HG02943 (cell line): ENCODE measurements around the gene ARHGEF17.

Experiments used
- ATAC-seq: cut with Tn5 transposase; IDR thresholded peaks from one replicate; pipeline ENCODE4 v1.9.1; 2021; ENCODE audit warnings: mild to moderate bottlenecking, low read depth, moderate library complexity; ENCODE audit not compliant: unreplicated experiment

The ARHGEF17 gene

GRCh38 chr11:73403541-73403940 is 95.5 kb downstream of the ARHGEF17 start:
- no peak for ATAC-seq

GRCh38 chr11:73404048-73404447 is 96.0 kb downstream of the ARHGEF17 start:
- no peak for ATAC-seq

DNA sequence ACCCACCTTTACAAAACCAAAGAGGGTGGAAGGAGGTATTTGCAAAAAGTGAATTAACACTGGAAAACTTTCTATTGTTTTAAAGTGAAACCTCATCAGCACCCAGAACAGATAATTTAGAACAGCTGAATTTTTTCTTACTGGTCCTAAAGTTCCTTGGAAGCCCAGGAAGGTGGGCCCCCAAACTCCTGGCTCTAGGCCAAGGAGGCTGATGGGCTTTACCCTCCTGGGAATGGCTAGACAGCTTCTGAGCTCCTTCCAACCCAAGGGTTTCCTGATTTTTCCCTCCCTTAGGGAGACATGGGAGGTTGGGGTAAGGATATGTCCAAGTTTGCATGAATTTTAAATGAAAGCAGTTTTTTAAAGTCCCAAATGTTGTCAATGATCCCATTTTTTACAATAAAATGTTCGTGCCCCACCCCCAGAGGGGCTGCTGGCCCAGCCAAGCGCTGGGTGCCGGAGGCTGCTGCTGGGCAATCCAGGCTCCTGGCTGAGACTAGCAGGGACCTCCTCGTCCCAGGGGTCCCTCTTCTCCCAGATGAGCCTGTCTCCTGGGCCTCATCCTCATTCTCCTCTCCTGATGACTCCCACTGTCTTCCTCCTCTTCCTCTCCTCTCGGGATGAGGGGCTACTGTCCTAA is 96.5 kb downstream of the ARHGEF17 start:
- no peak for ATAC-seq

GRCh38 chr11:73405146-73405510 is 97.1 kb downstream of the ARHGEF17 start:
- no peak for ATAC-seq

- no peak for ATAC-seq
Measured at GRCh38 chr11:73406131-73406530, 98.1 kb downstream of the ARHGEF17 start.

- ATAC-seq = no peak
Measured at GRCh38 chr11:73406619-73407018, 98.5 kb downstream of the ARHGEF17 start.

DNA sequence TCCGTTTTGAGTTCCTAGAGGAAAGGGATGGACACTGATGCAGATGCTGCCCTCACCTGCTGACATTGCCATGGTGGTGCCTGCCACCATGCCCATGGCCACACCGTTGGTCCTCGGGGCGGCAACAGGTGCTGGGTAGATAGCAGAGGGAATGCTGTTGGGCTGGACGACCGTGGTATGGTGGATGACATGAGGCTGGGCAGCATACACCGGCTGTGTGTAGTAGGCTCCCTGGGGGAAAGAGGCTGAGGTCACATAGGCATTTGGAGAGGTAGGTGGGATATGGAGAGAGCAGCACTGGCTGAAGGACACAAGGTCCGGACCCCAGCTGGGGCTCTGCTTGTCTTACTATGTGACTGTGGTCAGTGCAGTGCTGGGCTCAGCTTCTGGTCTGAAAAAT is 101.4 kb downstream of the ARHGEF17 start:
- ATAC-seq = no peak

DNA sequence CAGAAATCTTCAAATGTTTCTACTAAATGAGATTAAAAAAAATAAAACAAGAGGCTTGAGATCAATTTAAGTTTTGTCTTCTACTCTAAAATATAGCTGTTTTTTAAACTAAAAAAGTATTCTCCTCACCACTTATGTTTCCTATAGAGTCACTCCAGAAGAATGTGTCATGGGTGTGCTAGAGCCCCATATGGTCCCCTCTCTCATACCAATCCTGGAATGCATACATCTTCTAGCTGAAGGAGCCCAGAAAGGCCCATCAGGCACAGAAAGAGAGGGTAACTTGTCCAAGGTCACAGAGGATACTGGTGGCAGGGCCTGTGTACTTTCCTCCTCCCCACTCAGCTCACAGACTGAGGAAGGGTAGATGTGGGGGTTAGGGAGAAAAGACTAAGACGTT is 102.6 kb downstream of the ARHGEF17 start:
- no peak for ATAC-seq

DNA sequence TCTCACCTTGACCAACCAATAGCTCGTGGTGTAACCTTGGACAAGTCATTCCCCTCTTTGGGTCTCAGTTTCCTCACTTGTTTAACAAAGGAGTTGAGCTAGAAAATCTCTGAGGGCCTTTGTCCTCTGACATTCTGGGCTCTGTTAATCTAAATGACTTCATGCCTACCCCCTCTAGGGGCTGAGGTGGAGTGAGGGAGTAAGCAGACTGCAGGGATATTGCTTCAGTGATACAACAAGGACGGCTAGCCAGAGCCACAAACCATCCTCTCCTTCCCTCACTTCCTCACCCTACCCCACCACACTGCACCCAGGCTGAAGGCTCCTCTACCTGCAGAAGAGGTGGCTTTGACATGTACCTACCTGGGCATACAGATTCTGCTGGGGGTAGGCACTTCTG is 103.0 kb downstream of the ARHGEF17 start:
- no peak for ATAC-seq

DNA sequence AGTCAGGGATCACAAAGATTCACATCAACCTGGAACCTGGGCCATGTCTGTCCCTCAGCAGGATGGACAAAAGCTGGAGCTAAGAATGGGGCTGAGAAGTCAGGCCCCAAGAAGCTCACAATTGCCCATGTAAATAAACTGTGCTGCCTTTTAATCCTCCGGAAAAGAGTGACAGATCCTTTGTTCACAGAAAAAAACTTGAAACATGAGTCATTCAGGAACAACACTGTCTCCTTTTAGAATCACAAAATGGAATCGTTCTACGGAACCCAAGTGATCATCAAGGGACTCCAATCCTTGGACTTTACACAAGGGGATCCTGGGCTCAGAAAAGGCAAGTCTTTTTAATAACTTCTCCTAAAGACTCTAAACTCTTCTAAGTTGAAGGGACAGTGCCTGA is 104.2 kb downstream of the ARHGEF17 start:
- no peak for ATAC-seq

DNA sequence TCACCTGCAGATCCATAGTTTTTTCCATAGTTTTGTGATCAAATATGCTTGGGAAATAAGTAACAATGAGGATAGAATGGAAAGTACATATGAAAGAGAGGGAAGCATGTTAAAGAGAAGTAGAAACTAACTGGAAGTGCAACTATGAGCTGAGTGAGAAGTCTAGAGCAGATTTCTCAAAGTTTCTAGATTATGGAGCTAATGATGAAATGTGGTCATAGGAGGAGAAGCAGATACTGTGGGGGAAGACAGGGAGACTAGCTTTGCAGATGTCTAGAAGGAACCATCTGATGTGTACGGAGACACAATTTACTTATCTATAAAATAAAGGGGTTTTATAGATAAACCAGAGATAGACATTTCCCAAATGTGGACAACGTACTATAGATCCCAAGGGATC is 105.2 kb downstream of the ARHGEF17 start:
- ATAC-seq = no peak

- ATAC-seq = no peak
Measured at GRCh38 chr11:73414977-73415651, 107.0 kb downstream of the ARHGEF17 start.

DNA sequence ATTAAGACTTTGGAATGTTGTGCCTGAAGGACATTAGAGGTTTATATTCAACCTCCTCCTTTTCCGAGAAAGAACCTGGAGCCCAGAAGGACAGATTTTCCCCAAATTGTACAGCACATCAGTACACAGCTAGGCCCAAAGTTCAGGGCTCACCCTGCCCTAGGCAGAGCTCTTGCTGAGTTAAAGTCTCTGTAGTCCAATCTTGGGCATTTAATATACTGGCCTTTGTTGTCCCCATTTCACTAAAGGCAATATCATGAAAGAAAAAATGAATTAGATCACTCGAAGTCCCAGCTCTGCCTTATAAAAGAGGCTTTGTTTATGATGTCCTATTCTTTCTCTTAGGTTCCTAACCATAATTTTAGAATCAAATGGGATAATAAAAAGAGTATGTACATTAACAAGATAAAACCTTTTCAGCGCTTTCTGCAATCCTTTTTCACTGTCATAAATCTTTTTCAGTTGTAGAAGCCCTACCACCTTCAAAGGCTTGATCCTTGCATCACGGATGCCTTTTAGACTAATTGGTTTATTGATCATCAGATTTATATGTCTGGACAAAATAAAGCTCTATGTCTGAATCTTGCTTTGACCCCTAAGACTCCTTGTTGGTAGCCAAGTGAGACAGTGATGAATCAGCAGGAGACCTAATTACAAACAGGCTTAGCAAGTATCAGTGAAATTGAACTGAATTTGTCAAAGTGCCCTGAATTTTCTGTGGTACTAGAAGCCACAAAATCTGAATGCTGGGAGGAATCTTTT is 108.0 kb downstream of the ARHGEF17 start:
- ATAC-seq = no peak

GRCh38 chr11:73416786-73417185 is 108.7 kb downstream of the ARHGEF17 start:
- ATAC-seq = no peak
